ENCODE results near the gene TBC1D7. TPM values are rescaled to one million over a fixed set of nuclear protein-coding genes. Genes with fewer than 3 reads are reported as not detected.

The TBC1D7 gene
- total RNA-seq, 1 donor from 2014 or later: 27.3 TPM

GRCh38 chr6:13278164-13278563 is 50.2 kb downstream of the TBC1D7 start:
- Mint-ChIP-seq H3K27me3 (ENCODE audit: insufficient read depth) (peaks cover 15% of the 10 kb centered on the region), H3K27ac (no peak overlapping the region), H3K4me3 (no peak overlapping the region), H3K36me3 (ENCODE audit: low read depth) (no peaks in the 10 kb centered on the region), H3K9me3 (no peaks in the 10 kb centered on the region), H3K4me1 (ENCODE audit: low read depth) (peaks cover 16% of the 10 kb centered on the region)
- DNase-seq (ENCODE audit: low spot score): no peak
- intact Hi-C loops (cut with micrococcal nuclease): no loop called here

GRCh38 chr6:13277231-13277630 is 51.1 kb downstream of the TBC1D7 start:
- H3K9me3 Mint-ChIP-seq: no peaks in the 10 kb centered on the region
- H3K4me1 Mint-ChIP-seq (ENCODE audit: low read depth): peaks cover 19% of the 10 kb centered on the region
- H3K36me3 Mint-ChIP-seq (ENCODE audit: low read depth): no peaks in the 10 kb centered on the region
- H3K27me3 Mint-ChIP-seq (ENCODE audit: insufficient read depth): peaks cover 15% of the 10 kb centered on the region
- no peak for DNase-seq (ENCODE audit: low spot score)
- no peak overlapping the region for H3K27ac Mint-ChIP-seq
- intact Hi-C loops (cut with micrococcal nuclease): no loop called here
- H3K4me3 Mint-ChIP-seq: no peak overlapping the region

- Mint-ChIP-seq H3K4me1 (ENCODE audit: low read depth) (peaks cover 23% of the 10 kb centered on the region), H3K36me3 (ENCODE audit: low read depth) (no peaks in the 10 kb centered on the region), H3K4me3 (no peak overlapping the region), H3K9me3 (no peaks in the 10 kb centered on the region), H3K27me3 (ENCODE audit: insufficient read depth) (peaks cover 17% of the 10 kb centered on the region), H3K27ac (no peak overlapping the region)
- DNase-seq (ENCODE audit: low spot score): no peak
- intact Hi-C loops (cut with micrococcal nuclease): no loop called here
Observed at GRCh38 chr6:13275435-13275989, 52.8 kb downstream of the TBC1D7 start.

- Mint-ChIP-seq H3K27ac (no peak overlapping the region), H3K36me3 (ENCODE audit: low read depth) (no peaks in the 10 kb centered on the region), H3K4me3 (no peak overlapping the region), H3K27me3 (ENCODE audit: insufficient read depth) (peaks cover 14% of the 10 kb centered on the region), H3K9me3 (no peaks in the 10 kb centered on the region), H3K4me1 (ENCODE audit: low read depth) (peaks cover 23% of the 10 kb centered on the region)
- intact Hi-C loops (cut with micrococcal nuclease): loop anchor here (1.0 to 5.0 kb wide), 4 partner anchors 53 to 180 kb away; partner anchors contain the start of gene TBC1D7
- no peak for DNase-seq (ENCODE audit: low spot score)
Observed at GRCh38 chr6:13274707-13275434, 53.5 kb downstream of the TBC1D7 start.

- Mint-ChIP-seq H3K36me3 (ENCODE audit: low read depth) (no peaks in the 10 kb centered on the region), H3K9me3 (no peaks in the 10 kb centered on the region), H3K27me3 (ENCODE audit: insufficient read depth) (peaks cover 11% of the 10 kb centered on the region), H3K4me3 (peak overlapping the region; percentile 56), H3K4me1 (ENCODE audit: low read depth) (peaks cover 23% of the 10 kb centered on the region), H3K27ac (peak overlapping the region; percentile 67)
- intact Hi-C loops (cut with micrococcal nuclease): loop anchor here (1.0 to 5.0 kb wide), 5 partner anchors 28 to 181 kb away; partner anchors contain the start of gene TBC1D7
- DNase-seq (ENCODE audit: low spot score): peak; percentile 55
Observed at GRCh38 chr6:13273931-13274706, 54.2 kb downstream of the TBC1D7 start.

- H3K27me3 Mint-ChIP-seq (ENCODE audit: insufficient read depth): peaks cover 11% of the 10 kb centered on the region
- H3K4me3 Mint-ChIP-seq: no peak overlapping the region
Observed at GRCh38 chr6:13273202-13273930, 55.0 kb downstream of the TBC1D7 start.

GRCh38 chr6:13272131-13273046 is 55.9 kb downstream of the TBC1D7 start:
- no peaks in the 10 kb centered on the region for H3K9me3 Mint-ChIP-seq
- no peak overlapping the region for H3K4me3 Mint-ChIP-seq
- no peak for DNase-seq (ENCODE audit: low spot score)
- H3K36me3 Mint-ChIP-seq (ENCODE audit: low read depth): no peaks in the 10 kb centered on the region
- H3K4me1 Mint-ChIP-seq (ENCODE audit: low read depth): peaks cover 24% of the 10 kb centered on the region
- H3K27me3 Mint-ChIP-seq (ENCODE audit: insufficient read depth): peaks cover 7% of the 10 kb centered on the region
- intact Hi-C loops (cut with micrococcal nuclease): loop anchor here (1.0 to 5.0 kb wide), 2 partner anchors 30 to 155 kb away; no protein-coding TSS in a partner anchor
- H3K27ac Mint-ChIP-seq: no peak overlapping the region

More at GRCh38 chr6:13273202-13273930, 55.0 kb downstream of the TBC1D7 start:
- intact Hi-C loops (cut with micrococcal nuclease): loop anchor here (1.0 to 5.0 kb wide), 2 partner anchors 29 to 154 kb away; no protein-coding TSS in a partner anchor
- no peak overlapping the region for H3K27ac Mint-ChIP-seq
- no peaks in the 10 kb centered on the region for H3K9me3 Mint-ChIP-seq
- H3K4me1 Mint-ChIP-seq (ENCODE audit: low read depth): peaks cover 23% of the 10 kb centered on the region
- no peak for DNase-seq (ENCODE audit: low spot score)
- H3K36me3 Mint-ChIP-seq (ENCODE audit: low read depth): no peaks in the 10 kb centered on the region

GRCh38 chr6:13268913-13269518 is 59.3 kb downstream of the TBC1D7 start:
- Mint-ChIP-seq H3K9me3 (peaks cover 4% of the 10 kb centered on the region), H3K4me1 (ENCODE audit: low read depth) (peaks cover 23% of the 10 kb centered on the region), H3K27me3 (ENCODE audit: insufficient read depth) (peaks cover 10% of the 10 kb centered on the region), H3K4me3 (no peak overlapping the region), H3K27ac (no peak overlapping the region), H3K36me3 (ENCODE audit: low read depth) (peaks cover 2% of the 10 kb centered on the region)
- intact Hi-C loops (cut with micrococcal nuclease): no loop called here
- no peak for DNase-seq (ENCODE audit: low spot score)

- Mint-ChIP-seq H3K4me3 (no peak overlapping the region), H3K27me3 (ENCODE audit: insufficient read depth) (peaks cover 8% of the 10 kb centered on the region), H3K27ac (no peak overlapping the region), H3K36me3 (ENCODE audit: low read depth) (peaks cover 2% of the 10 kb centered on the region), H3K9me3 (peaks cover 4% of the 10 kb centered on the region), H3K4me1 (ENCODE audit: low read depth) (peaks cover 11% of the 10 kb centered on the region)
- intact Hi-C loops (cut with micrococcal nuclease): no loop called here
- DNase-seq (ENCODE audit: low spot score): no peak
Observed at GRCh38 chr6:13267142-13267651, 61.1 kb downstream of the TBC1D7 start.

- intact Hi-C loops (cut with micrococcal nuclease): no loop called here
- no peak overlapping the region for H3K4me3 Mint-ChIP-seq
- peaks cover 15% of the 10 kb centered on the region for H3K4me1 Mint-ChIP-seq (ENCODE audit: low read depth)
- no peak overlapping the region for H3K27ac Mint-ChIP-seq
- H3K9me3 Mint-ChIP-seq: peaks cover 4% of the 10 kb centered on the region
- H3K36me3 Mint-ChIP-seq (ENCODE audit: low read depth): peaks cover 2% of the 10 kb centered on the region
- no peak for DNase-seq (ENCODE audit: low spot score)
- peaks cover 6% of the 10 kb centered on the region for H3K27me3 Mint-ChIP-seq (ENCODE audit: insufficient read depth)
Observed at GRCh38 chr6:13263669-13264068, 64.7 kb downstream of the TBC1D7 start.
